Chondrocyte (in vitro differentiated cells): ENCODE measurements around the gene HBP1. TPM values are rescaled to one million over a fixed set of nuclear protein-coding genes. Genes with fewer than 3 reads are reported as not detected.

Experiments used
- DNase-seq: peaks from one replicate; pipeline ENCODE4 v3.0.0; 2021; ENCODE audit warnings: mixed read lengths, low spot score
- H3K27ac Mint-ChIP-seq: one replicate; pipeline ENCODE4 v1.8.0; 2021; ENCODE audit warnings: mild to moderate bottlenecking, moderate library complexity, mixed read lengths; ENCODE audit not compliant: unreplicated experiment
- H3K27me3 Mint-ChIP-seq: 2 replicates; pipeline ENCODE4 v1.8.0; 2021; ENCODE audit warnings: low read depth, mixed read lengths
- H3K36me3 Mint-ChIP-seq: 2 replicates; pipeline ENCODE4 v1.8.0; 2021; ENCODE audit warnings: low read depth, mixed read lengths
- H3K4me1 Mint-ChIP-seq: 2 replicates; pipeline ENCODE4 v1.8.0; 2021; ENCODE audit warnings: low read depth, mild to moderate bottlenecking, mixed read lengths
- H3K4me3 Mint-ChIP-seq: one replicate; pipeline ENCODE4 v1.8.0; 2021; ENCODE audit warnings: mild to moderate bottlenecking, moderate library complexity, mixed read lengths; ENCODE audit not compliant: unreplicated experiment
- H3K9me3 Mint-ChIP-seq: 2 replicates; pipeline ENCODE4 v1.8.0; 2021; ENCODE audit warnings: low read depth, mixed read lengths
- total RNA-seq: library from RNA; stranded (reverse); gene quantifications from 3 replicates; pipeline ENCODE4 v1.2.1, GENCODE V29; 2021
- TF ChIP-seq, protein P1 (sequence below): fragments of 200-600 bp; sonication (generic); IDR thresholded peaks from 2 replicates; pipeline ENCODE4 v1.5.0; 2021; ENCODE audit warnings: antibody characterized with exemption, mild to moderate bottlenecking, moderate library complexity

The HBP1 gene
- total RNA-seq, 1 donor from 2014 or later, result 51.7 TPM

DNA sequence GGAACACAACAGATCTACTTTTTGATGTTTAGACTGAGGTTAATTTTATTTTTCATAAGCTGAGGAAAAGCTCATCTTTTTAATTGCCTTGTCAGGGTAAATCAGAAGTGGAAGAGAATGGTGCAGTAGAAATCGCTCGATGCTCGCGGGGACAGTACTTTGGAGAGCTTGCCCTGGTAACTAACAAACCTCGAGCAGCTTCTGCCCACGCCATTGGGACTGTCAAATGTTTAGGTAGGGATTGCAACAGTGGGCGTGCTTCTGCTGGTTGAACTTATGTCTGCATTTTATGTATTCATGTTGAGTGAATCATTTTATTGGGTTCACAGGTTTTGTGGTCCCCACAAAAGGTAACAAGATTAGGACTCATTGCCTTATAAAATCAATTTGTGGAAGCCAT is 11.7 kb upstream of the HBP1 start:
- H3K36me3 Mint-ChIP-seq, result no peaks in the 10 kb centered on the region
- TF ChIP-seq, protein P1, sequence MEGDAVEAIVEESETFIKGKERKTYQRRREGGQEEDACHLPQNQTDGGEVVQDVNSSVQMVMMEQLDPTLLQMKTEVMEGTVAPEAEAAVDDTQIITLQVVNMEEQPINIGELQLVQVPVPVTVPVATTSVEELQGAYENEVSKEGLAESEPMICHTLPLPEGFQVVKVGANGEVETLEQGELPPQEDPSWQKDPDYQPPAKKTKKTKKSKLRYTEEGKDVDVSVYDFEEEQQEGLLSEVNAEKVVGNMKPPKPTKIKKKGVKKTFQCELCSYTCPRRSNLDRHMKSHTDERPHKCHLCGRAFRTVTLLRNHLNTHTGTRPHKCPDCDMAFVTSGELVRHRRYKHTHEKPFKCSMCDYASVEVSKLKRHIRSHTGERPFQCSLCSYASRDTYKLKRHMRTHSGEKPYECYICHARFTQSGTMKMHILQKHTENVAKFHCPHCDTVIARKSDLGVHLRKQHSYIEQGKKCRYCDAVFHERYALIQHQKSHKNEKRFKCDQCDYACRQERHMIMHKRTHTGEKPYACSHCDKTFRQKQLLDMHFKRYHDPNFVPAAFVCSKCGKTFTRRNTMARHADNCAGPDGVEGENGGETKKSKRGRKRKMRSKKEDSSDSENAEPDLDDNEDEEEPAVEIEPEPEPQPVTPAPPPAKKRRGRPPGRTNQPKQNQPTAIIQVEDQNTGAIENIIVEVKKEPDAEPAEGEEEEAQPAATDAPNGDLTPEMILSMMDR, result no peak
- H3K4me1 Mint-ChIP-seq, result peaks cover 2% of the 10 kb centered on the region
- H3K27me3 Mint-ChIP-seq, result no peaks in the 10 kb centered on the region
- no peak overlapping the region for H3K27ac Mint-ChIP-seq
- no peak overlapping the region for H3K4me3 Mint-ChIP-seq
- no peak for DNase-seq
- H3K9me3 Mint-ChIP-seq, result no peaks in the 10 kb centered on the region

DNA sequence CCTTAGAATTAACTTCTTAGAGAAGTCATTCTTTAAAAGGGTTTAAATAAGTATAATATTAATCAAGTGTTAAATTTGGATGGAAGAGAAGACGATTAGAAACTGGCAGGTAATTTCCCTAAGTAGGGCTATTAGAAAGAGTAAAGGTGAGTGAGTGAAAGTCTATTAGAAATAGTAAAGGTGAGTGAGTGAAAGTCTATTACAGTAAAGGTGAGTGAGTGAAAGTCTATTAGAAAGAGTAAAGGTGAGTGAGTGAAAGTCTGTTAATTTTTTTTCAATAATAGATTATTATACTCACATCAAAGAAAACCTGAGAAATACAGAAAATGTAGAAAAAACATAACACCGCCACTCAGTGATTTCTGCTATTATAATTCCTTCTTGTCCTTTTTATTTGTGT is 10.8 kb upstream of the HBP1 start:
- Mint-ChIP-seq H3K4me1 (peaks cover 2% of the 10 kb centered on the region), H3K4me3 (no peak overlapping the region), H3K27me3 (no peaks in the 10 kb centered on the region), H3K27ac (no peak overlapping the region), H3K36me3 (no peaks in the 10 kb centered on the region), H3K9me3 (no peaks in the 10 kb centered on the region)
- DNase-seq, result no peak
- TF ChIP-seq, protein P1, result no peak

DNA sequence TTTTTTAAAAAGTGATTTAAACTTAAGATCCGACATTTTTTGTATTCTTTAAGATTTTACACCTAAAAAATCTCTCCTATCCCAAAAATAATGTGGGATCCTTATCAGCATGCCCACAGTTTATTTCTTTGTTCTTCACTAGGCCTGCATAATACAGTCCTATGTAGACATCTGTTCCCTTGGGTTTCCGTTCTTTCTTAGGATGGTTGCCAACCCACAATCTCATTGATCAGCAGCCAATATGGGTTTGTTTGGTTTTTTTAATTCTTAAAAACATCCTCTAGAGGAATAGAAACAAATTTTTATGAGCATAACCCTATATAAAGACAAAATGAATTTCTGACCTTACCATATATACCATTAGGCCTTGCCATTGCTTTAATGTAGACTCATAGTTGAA is 8.4 kb upstream of the HBP1 start:
- TF ChIP-seq, protein P1, result no peak
- H3K27me3 Mint-ChIP-seq, result no peaks in the 10 kb centered on the region
- H3K4me1 Mint-ChIP-seq, result peaks cover 2% of the 10 kb centered on the region
- no peaks in the 10 kb centered on the region for H3K9me3 Mint-ChIP-seq
- H3K27ac Mint-ChIP-seq, result no peak overlapping the region
- H3K4me3 Mint-ChIP-seq, result no peak overlapping the region
- DNase-seq, result no peak
- no peaks in the 10 kb centered on the region for H3K36me3 Mint-ChIP-seq

DNA sequence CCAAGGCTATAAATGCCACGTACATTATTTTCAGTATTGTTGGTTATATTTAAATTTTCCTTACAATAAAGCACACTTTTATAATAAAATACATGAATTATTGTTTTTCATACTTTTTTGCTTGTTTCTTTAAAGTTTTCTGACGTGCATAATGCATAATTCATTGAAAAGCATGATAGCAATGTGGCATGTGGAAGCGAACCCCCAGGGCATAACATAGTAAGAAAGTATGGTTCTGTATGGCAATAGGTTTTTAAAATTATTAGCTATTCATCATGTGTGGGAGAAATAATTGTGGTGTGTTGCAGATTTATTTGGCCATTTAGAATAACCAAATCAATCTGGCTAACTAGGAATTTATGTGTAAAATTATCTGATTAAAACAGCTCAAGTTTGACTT is 7.4 kb upstream of the HBP1 start:
- no peak overlapping the region for H3K4me3 Mint-ChIP-seq
- H3K27me3 Mint-ChIP-seq, result no peaks in the 10 kb centered on the region
- H3K4me1 Mint-ChIP-seq, result peaks cover 4% of the 10 kb centered on the region
- TF ChIP-seq, protein P1, result no peak
- H3K36me3 Mint-ChIP-seq, result no peaks in the 10 kb centered on the region
- H3K9me3 Mint-ChIP-seq, result no peaks in the 10 kb centered on the region
- DNase-seq, result no peak
- H3K27ac Mint-ChIP-seq, result no peak overlapping the region

DNA sequence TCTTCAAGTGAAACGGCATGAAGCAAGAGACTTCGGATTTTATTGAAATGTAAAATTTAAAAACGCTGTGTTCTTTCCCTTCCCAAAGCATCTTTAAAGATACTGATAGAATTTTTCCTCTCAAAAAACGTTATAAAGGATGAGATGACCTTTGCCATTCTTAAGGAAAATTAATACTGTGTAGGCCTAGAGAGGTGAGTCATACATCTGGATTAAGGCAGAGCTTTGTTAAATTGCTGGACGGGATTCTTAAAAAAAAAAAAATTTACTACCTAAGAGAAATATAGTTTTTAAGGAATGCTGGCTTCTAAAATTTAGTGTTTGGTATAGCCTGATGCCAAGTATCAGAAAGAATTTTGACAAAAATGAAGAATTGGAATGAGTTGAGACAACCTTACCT is 6.3 kb upstream of the HBP1 start:
- Mint-ChIP-seq H3K9me3 (no peaks in the 10 kb centered on the region), H3K4me1 (peaks cover 11% of the 10 kb centered on the region), H3K36me3 (no peaks in the 10 kb centered on the region), H3K4me3 (no peak overlapping the region), H3K27me3 (no peaks in the 10 kb centered on the region), H3K27ac (no peak overlapping the region)
- TF ChIP-seq, protein P1, result no peak
- DNase-seq, result no peak
